ENCODE data around the gene PNPLA1.

The PNPLA1 gene

DNA sequence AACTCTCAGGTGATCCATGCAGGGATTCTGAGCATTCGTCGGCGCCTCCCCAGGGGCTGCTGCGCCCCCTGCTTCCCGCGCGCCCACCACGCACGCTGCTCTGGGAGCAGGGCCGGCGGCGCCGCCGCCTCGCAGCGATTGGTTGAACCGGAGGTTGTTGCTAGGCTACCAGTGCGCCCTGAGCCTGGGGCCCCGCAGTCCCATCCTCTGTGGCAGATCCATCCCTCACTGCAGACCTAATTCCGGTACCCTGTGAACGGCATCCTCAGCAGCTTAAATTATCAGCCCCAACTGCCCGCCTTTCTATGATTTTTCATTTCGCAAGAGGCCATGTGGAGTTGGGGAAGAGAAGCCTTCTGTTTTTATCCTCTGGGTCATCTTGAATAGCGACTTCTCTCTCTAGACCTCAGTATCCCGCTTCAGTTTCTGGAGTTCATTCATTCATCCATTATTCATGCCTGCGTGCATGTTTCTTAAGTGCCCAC is 15.4 kb downstream of the PNPLA1 start:
- DNase-seq (ENCODE audit: low spot score): no peak
- no peak for TF ChIP-seq CTCF (IDR thresholded peaks at IDR 0.05)
- Histone ChIP-seq H3K4me3 (no peak overlapping the region), H3K27ac (no peak overlapping the region)

DNA sequence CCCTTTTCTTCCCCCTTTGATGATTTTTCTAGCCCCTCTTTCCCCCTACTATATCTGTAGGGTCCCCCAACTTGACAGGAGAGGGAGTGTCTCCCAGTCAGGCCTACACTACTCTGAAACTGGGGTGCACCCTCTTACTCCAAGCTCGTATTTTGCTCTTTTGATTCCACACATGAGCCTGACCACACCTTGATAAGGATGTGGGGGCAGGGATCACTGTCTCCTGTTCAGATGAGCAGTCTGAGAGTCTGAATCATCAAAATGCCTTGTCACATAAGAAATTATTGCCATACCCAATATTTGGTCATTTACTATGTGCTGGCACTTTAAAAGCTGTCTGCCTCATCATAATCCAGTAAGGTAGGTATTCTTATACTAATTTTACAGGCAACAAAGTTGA is 15.9 kb downstream of the PNPLA1 start:
- H3K4me3 ChIP-seq: no peak overlapping the region
- no peak for TF ChIP-seq CTCF (IDR thresholded peaks at IDR 0.05)
- H3K27ac ChIP-seq: no peak overlapping the region
- no peak for DNase-seq (ENCODE audit: low spot score)

DNA sequence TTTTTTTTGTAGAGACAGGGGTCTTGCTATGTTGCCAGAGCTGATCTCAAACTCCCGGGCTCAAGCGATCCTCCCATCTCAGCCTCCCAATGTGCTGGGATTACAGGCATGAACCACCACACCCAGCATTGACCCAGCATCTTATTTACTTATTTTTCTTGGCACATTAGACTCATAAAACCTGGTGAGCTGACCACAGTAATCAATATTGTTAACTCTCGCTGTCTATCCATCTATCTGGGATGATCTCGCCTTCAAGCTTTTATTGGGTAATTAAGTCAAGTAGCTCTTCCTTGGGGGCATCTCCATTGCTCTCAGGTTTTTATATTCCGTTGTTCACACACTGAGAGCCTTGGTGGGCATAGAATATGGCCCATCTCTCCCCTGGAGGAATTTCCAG is 17.0 kb downstream of the PNPLA1 start:
- Histone ChIP-seq H3K4me3 (no peak overlapping the region), H3K27ac (no peak overlapping the region)
- no peak for TF ChIP-seq CTCF (IDR thresholded peaks at IDR 0.05)
- no peak for DNase-seq (ENCODE audit: low spot score)

GRCh38 chr6:36289281-36289878 is 19.5 kb downstream of the PNPLA1 start:
- no peak for DNase-seq (ENCODE audit: low spot score)
- TF ChIP-seq CTCF (IDR thresholded peaks at IDR 0.05): no peak
- Histone ChIP-seq H3K27ac (no peak overlapping the region), H3K4me3 (no peak overlapping the region)

GRCh38 chr6:36290668-36291620 is 21.1 kb downstream of the PNPLA1 start:
- H3K27ac ChIP-seq: no peak overlapping the region
- H3K4me3 ChIP-seq: no peak overlapping the region
- TF ChIP-seq CTCF (IDR thresholded peaks at IDR 0.05): no peak
- no peak for DNase-seq (ENCODE audit: low spot score)

GRCh38 chr6:36292170-36292569 is 22.3 kb downstream of the PNPLA1 start:
- no peak for DNase-seq (ENCODE audit: low spot score)
- TF ChIP-seq CTCF (IDR thresholded peaks at IDR 0.05): no peak
- H3K4me3 ChIP-seq: no peak overlapping the region
- H3K27ac ChIP-seq: no peak overlapping the region

Data from coronary artery (tissue), 2 donors.